GM21723 (cell line): ENCODE measurements around the gene RNF181.
"Not testable (repeated sequence)": the region's sequence is repeated elsewhere in the genome, so short reads cannot be mapped to it uniquely, and the experiment has no call there.

Source experiments
- ATAC-seq: cut with Tn5 transposase; IDR thresholded peaks from one replicate; pipeline ENCODE4 v1.9.1; 2021; ENCODE audit warnings: mild to moderate bottlenecking, moderate library complexity; ENCODE audit not compliant: unreplicated experiment

The RNF181 gene

GRCh38 chr2:85595301-85596025 lies at the start of gene RNF181:
RNF181 (plus strand) TSS chr2:85595745; CDS start chr2:85595764, 19 bp downstream.
- peak; percentile 99 for ATAC-seq

- no peak for ATAC-seq
Observed at GRCh38 chr2:85545780-85546240, 49.7 kb upstream of the RNF181 start.

- ATAC-seq: no peak
Observed at GRCh38 chr2:85547089-85547858, 48.3 kb upstream of the RNF181 start.

GRCh38 chr2:85547859-85548607 lies 47.5 kb upstream of the RNF181 start:
- no peak for ATAC-seq

- no peak for ATAC-seq
Observed at GRCh38 chr2:85548608-85548900, 47.0 kb upstream of the RNF181 start.

- ATAC-seq: no peak
Observed at GRCh38 chr2:85549095-85549494, 46.5 kb upstream of the RNF181 start.

GRCh38 chr2:85549826-85550225 lies 45.7 kb upstream of the RNF181 start:
- ATAC-seq: no peak

- ATAC-seq: no peak
Observed at GRCh38 chr2:85550486-85550885, 45.1 kb upstream of the RNF181 start.

- peak; percentile 70 for ATAC-seq
Observed at GRCh38 chr2:85551698-85552678, 43.6 kb upstream of the RNF181 start.

- ATAC-seq: no peak
Observed at GRCh38 chr2:85553184-85553583, 42.4 kb upstream of the RNF181 start.

- ATAC-seq: no peak
Observed at GRCh38 chr2:85554980-85555612, 40.4 kb upstream of the RNF181 start.

- ATAC-seq: no peak
Observed at GRCh38 chr2:85557130-85557529, 38.4 kb upstream of the RNF181 start.

GRCh38 chr2:85558160-85558559 lies 37.4 kb upstream of the RNF181 start:
- no peak for ATAC-seq

GRCh38 chr2:85560403-85560726 lies 35.2 kb upstream of the RNF181 start:
- ATAC-seq: not testable (repeated sequence)

- ATAC-seq: peak; percentile 15
Observed at GRCh38 chr2:85560812-85561279, 34.7 kb upstream of the RNF181 start.

GRCh38 chr2:85561280-85562212 lies 34.0 kb upstream of the RNF181 start, which contains the start of gene GGCX:
GGCX (minus strand) TSS chr2:85561493; CDS start chr2:85561428, 65 bp downstream.
- ATAC-seq: peak; percentile 88

GRCh38 chr2:85564144-85564563 lies 31.4 kb upstream of the RNF181 start:
- no peak for ATAC-seq

- no peak for ATAC-seq
Observed at GRCh38 chr2:85566265-85566664, 29.3 kb upstream of the RNF181 start.

GRCh38 chr2:85575739-85576138 lies 19.8 kb upstream of the RNF181 start:
- ATAC-seq: no peak
